Measurements from ENCODE around the gene SSX2IP.

DNA sequence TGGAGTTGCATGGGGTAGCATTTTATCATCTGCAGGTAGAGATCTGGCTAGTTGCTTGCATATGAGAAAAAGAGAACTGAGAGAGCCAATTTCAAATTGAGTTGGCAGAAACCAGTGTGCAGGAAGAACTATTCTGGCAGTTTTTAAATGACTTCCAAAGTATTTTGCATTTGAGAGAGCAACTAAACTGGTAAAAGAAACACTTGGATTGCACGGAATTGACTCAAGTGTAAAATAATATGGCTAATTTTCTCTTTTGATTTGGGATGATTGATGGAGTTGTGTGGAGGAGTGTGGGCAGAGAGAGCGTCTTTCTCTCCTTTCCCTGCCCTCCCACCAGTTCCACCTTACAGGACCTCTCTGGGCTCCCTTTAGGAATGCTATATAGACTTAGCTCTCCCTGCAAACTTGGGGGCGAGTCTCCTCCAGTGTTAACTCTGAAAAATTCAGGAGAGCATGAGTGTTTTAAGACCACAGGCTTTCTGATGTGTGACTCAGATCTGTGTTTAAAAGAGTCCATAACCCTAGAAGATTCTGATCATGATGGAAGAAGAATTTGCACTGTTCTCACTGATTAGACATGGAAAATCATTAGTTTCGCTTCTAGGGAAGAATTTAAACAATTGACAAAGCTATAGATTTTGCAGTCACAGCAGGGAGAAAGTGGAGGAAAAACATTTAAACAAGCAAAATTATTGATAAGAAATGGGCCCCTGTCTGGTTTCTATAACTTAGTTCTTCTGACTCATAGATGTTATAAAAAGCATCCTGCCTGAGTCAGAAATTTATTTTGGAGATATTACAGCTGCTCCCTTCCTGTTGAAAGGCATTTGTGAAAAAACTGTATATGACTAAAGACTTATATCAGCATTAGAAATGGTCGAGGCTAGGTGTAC is 91.2 kb downstream of the SSX2IP start:
- TF ChIP-seq SMARCC2 (IDR thresholded peaks at IDR 0.05; ENCODE audit: low read depth): no peak
- no peak for TF ChIP-seq SIRT6 (IDR thresholded peaks at IDR 0.05; ENCODE audit: low read depth, low read length)
- TF ChIP-seq, protein P1, sequence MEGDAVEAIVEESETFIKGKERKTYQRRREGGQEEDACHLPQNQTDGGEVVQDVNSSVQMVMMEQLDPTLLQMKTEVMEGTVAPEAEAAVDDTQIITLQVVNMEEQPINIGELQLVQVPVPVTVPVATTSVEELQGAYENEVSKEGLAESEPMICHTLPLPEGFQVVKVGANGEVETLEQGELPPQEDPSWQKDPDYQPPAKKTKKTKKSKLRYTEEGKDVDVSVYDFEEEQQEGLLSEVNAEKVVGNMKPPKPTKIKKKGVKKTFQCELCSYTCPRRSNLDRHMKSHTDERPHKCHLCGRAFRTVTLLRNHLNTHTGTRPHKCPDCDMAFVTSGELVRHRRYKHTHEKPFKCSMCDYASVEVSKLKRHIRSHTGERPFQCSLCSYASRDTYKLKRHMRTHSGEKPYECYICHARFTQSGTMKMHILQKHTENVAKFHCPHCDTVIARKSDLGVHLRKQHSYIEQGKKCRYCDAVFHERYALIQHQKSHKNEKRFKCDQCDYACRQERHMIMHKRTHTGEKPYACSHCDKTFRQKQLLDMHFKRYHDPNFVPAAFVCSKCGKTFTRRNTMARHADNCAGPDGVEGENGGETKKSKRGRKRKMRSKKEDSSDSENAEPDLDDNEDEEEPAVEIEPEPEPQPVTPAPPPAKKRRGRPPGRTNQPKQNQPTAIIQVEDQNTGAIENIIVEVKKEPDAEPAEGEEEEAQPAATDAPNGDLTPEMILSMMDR (IDR thresholded peaks at IDR 0.05 in 2 of 3, conservative IDR thresholded peaks at IDR 0.05 in 1 of 3; ENCODE audit: insufficient read depth in 2 of 3, low read depth in 1 of 3, low read length in 3 of 3): no peak
- TF ChIP-seq, protein P2, sequence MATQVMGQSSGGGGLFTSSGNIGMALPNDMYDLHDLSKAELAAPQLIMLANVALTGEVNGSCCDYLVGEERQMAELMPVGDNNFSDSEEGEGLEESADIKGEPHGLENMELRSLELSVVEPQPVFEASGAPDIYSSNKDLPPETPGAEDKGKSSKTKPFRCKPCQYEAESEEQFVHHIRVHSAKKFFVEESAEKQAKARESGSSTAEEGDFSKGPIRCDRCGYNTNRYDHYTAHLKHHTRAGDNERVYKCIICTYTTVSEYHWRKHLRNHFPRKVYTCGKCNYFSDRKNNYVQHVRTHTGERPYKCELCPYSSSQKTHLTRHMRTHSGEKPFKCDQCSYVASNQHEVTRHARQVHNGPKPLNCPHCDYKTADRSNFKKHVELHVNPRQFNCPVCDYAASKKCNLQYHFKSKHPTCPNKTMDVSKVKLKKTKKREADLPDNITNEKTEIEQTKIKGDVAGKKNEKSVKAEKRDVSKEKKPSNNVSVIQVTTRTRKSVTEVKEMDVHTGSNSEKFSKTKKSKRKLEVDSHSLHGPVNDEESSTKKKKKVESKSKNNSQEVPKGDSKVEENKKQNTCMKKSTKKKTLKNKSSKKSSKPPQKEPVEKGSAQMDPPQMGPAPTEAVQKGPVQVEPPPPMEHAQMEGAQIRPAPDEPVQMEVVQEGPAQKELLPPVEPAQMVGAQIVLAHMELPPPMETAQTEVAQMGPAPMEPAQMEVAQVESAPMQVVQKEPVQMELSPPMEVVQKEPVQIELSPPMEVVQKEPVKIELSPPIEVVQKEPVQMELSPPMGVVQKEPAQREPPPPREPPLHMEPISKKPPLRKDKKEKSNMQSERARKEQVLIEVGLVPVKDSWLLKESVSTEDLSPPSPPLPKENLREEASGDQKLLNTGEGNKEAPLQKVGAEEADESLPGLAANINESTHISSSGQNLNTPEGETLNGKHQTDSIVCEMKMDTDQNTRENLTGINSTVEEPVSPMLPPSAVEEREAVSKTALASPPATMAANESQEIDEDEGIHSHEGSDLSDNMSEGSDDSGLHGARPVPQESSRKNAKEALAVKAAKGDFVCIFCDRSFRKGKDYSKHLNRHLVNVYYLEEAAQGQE (IDR thresholded peaks at IDR 0.05; ENCODE audit: borderline replicate concordance): no peak
- TF ChIP-seq, protein P2 (CRISPR knock-in tag; IDR thresholded peaks at IDR 0.05; ENCODE audit: low read depth): no peak
- TF ChIP-seq, protein P3, sequence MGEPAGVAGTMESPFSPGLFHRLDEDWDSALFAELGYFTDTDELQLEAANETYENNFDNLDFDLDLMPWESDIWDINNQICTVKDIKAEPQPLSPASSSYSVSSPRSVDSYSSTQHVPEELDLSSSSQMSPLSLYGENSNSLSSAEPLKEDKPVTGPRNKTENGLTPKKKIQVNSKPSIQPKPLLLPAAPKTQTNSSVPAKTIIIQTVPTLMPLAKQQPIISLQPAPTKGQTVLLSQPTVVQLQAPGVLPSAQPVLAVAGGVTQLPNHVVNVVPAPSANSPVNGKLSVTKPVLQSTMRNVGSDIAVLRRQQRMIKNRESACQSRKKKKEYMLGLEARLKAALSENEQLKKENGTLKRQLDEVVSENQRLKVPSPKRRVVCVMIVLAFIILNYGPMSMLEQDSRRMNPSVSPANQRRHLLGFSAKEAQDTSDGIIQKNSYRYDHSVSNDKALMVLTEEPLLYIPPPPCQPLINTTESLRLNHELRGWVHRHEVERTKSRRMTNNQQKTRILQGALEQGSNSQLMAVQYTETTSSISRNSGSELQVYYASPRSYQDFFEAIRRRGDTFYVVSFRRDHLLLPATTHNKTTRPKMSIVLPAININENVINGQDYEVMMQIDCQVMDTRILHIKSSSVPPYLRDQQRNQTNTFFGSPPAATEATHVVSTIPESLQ (CRISPR knock-in tag; IDR thresholded peaks at IDR 0.05): no peak
- TF ChIP-seq NONO (IDR thresholded peaks at IDR 0.05; ENCODE audit: low read depth in 2 of 2, low read length in 1 of 2): no peak
- TF ChIP-seq, protein P4, sequence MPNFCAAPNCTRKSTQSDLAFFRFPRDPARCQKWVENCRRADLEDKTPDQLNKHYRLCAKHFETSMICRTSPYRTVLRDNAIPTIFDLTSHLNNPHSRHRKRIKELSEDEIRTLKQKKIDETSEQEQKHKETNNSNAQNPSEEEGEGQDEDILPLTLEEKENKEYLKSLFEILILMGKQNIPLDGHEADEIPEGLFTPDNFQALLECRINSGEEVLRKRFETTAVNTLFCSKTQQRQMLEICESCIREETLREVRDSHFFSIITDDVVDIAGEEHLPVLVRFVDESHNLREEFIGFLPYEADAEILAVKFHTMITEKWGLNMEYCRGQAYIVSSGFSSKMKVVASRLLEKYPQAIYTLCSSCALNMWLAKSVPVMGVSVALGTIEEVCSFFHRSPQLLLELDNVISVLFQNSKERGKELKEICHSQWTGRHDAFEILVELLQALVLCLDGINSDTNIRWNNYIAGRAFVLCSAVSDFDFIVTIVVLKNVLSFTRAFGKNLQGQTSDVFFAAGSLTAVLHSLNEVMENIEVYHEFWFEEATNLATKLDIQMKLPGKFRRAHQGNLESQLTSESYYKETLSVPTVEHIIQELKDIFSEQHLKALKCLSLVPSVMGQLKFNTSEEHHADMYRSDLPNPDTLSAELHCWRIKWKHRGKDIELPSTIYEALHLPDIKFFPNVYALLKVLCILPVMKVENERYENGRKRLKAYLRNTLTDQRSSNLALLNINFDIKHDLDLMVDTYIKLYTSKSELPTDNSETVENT (CRISPR knock-in tag; IDR thresholded peaks at IDR 0.05): no peak

Measured in K562 (cell line).